GM21619 (cell line): ENCODE results near the gene LMOD2.
A peak's percentile ranks its signal among the peaks of the same experiment; 100 is the strongest.

ENCODE experiments used
- ATAC-seq: cut with Tn5 transposase; IDR thresholded peaks from one replicate; pipeline ENCODE4 v1.9.1; 2021; ENCODE audit not compliant: unreplicated experiment

The LMOD2 gene

GRCh38 chr7:123669485-123669884, 13.8 kb downstream of the LMOD2 start:
- no peak for ATAC-seq

- no peak for ATAC-seq
Observed at GRCh38 chr7:123673137-123673732, 17.6 kb downstream of the LMOD2 start.

GRCh38 chr7:123673752-123674398, 18.2 kb downstream of the LMOD2 start:
- ATAC-seq = no peak

GRCh38 chr7:123674399-123675180, 18.9 kb downstream of the LMOD2 start:
- ATAC-seq = no peak

GRCh38 chr7:123675181-123675473, 19.5 kb downstream of the LMOD2 start:
- no peak for ATAC-seq

- ATAC-seq = no peak
Observed at GRCh38 chr7:123677061-123677715, 21.5 kb downstream of the LMOD2 start.

- ATAC-seq = no peak
Observed at GRCh38 chr7:123679614-123680013, 23.9 kb downstream of the LMOD2 start.

- no peak for ATAC-seq
Observed at GRCh38 chr7:123680580-123680979, 24.9 kb downstream of the LMOD2 start.

GRCh38 chr7:123681561-123681960, 25.9 kb downstream of the LMOD2 start:
- ATAC-seq = no peak

- ATAC-seq = peak; percentile 70
Observed at GRCh38 chr7:123682690-123683089, 27.0 kb downstream of the LMOD2 start.

GRCh38 chr7:123687161-123687560, 31.5 kb downstream of the LMOD2 start:
- no peak for ATAC-seq

GRCh38 chr7:123687727-123688126, 32.1 kb downstream of the LMOD2 start:
- ATAC-seq = no peak

- ATAC-seq = no peak
Observed at GRCh38 chr7:123689250-123689649, 33.6 kb downstream of the LMOD2 start.

- ATAC-seq = no peak
Observed at GRCh38 chr7:123690550-123690949, 34.9 kb downstream of the LMOD2 start.

- ATAC-seq = no peak
Observed at GRCh38 chr7:123692471-123692877, 36.8 kb downstream of the LMOD2 start.

- no peak for ATAC-seq
Observed at GRCh38 chr7:123695944-123696677, 40.4 kb downstream of the LMOD2 start.

- ATAC-seq = no peak
Observed at GRCh38 chr7:123705211-123705901, 49.7 kb downstream of the LMOD2 start.

GRCh38 chr7:123709525-123709924, 53.9 kb downstream of the LMOD2 start:
- no peak for ATAC-seq

GRCh38 chr7:123710683-123711082, 55.0 kb downstream of the LMOD2 start:
- no peak for ATAC-seq

GRCh38 chr7:123711832-123712293, 56.2 kb downstream of the LMOD2 start:
- no peak for ATAC-seq
